GM23338 (cell line): Measurements from ENCODE around the gene STING1.

Source experiments
- EZH2 ChIP-seq: fragments of 200-600 bp; sonication (generic); IDR thresholded peaks from one replicate; pipeline ENCODE4 v1.8.0; 2017; ENCODE audit warnings: antibody characterized with exemption, mild to moderate bottlenecking, low read depth; ENCODE audit not compliant: unreplicated experiment
- EZH2phosphoT487 ChIP-seq: fragments of 200-600 bp; sonication (generic); IDR thresholded peaks from one replicate; pipeline ENCODE4 v1.8.1; 2018; ENCODE audit warnings: antibody characterized with exemption; ENCODE audit not compliant: unreplicated experiment
- NANOG ChIP-seq: IDR thresholded peaks from 2 replicates; pipeline ENCODE4 v1.6.1; 2016; ENCODE audit warnings: antibody characterized with exemption, borderline replicate concordance
- TF ChIP-seq, protein P1 (sequence below), 2 experiments: fragments of 200-600 bp in 1 of 2; sonication (generic) in 1 of 2; conservative IDR thresholded peaks; 2 replicates each; pipeline versions ENCODE4 v1.5.1 to v1.6.1; 2016 to 2017; ENCODE audit warnings: antibody characterized with exemption in 2 of 2, low read depth in 2 of 2, mild to moderate bottlenecking in 2 of 2, moderate library complexity in 1 of 2

- no peak for TF ChIP-seq NANOG
- TF ChIP-seq EZH2phosphoT487: no peak
- no peak for TF ChIP-seq EZH2
- TF ChIP-seq, protein P1, sequence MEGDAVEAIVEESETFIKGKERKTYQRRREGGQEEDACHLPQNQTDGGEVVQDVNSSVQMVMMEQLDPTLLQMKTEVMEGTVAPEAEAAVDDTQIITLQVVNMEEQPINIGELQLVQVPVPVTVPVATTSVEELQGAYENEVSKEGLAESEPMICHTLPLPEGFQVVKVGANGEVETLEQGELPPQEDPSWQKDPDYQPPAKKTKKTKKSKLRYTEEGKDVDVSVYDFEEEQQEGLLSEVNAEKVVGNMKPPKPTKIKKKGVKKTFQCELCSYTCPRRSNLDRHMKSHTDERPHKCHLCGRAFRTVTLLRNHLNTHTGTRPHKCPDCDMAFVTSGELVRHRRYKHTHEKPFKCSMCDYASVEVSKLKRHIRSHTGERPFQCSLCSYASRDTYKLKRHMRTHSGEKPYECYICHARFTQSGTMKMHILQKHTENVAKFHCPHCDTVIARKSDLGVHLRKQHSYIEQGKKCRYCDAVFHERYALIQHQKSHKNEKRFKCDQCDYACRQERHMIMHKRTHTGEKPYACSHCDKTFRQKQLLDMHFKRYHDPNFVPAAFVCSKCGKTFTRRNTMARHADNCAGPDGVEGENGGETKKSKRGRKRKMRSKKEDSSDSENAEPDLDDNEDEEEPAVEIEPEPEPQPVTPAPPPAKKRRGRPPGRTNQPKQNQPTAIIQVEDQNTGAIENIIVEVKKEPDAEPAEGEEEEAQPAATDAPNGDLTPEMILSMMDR (conservative IDR thresholded peaks at IDR 0.05; ENCODE audit: low read depth in 2 of 2): no peak
These were observed 52.5 kb downstream of the STING1 start for GRCh38 chr5:139430015-139430414.
